EH (cell line): ENCODE measurements around the gene FYB1.
A peak's percentile ranks its signal among the peaks of the same experiment; 100 is the strongest.
"Not testable (repeated sequence)": the region's sequence is repeated elsewhere in the genome, so short reads cannot be mapped to it uniquely, and the experiment has no call there.

Experiments used
- DNase-seq: peaks from one replicate; pipeline ENCODE4 v3.0.0-alpha.2; 2015; ENCODE audit warnings: low read depth

Gene FYB1, protein sequence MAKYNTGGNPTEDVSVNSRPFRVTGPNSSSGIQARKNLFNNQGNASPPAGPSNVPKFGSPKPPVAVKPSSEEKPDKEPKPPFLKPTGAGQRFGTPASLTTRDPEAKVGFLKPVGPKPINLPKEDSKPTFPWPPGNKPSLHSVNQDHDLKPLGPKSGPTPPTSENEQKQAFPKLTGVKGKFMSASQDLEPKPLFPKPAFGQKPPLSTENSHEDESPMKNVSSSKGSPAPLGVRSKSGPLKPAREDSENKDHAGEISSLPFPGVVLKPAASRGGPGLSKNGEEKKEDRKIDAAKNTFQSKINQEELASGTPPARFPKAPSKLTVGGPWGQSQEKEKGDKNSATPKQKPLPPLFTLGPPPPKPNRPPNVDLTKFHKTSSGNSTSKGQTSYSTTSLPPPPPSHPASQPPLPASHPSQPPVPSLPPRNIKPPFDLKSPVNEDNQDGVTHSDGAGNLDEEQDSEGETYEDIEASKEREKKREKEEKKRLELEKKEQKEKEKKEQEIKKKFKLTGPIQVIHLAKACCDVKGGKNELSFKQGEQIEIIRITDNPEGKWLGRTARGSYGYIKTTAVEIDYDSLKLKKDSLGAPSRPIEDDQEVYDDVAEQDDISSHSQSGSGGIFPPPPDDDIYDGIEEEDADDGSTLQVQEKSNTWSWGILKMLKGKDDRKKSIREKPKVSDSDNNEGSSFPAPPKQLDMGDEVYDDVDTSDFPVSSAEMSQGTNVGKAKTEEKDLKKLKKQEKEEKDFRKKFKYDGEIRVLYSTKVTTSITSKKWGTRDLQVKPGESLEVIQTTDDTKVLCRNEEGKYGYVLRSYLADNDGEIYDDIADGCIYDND

DNA sequence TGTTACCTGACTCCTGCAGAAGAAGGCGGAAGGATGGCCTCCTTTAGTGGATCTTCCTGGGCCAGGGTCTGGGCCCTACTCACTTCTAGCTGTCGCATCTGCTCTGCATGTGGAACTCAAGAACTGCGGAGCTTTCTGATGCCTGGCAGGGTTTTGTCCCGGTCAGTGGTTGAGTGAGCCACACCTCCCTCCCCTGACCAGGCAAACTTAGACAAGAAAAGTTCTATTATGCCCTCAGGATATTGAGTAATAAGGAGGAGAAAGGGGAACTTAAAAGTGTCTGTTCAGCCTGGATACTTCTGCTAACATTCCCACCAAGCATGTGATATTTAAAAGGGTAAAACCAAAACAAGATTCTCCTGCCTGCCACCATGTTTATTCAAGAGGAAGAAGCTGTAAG lies at the start of gene FYB1:
Gene FYB1 (minus strand): TSS at position 127 of the 400 bp plus-strand sequence. CDS start 16,603 bp downstream, outside the sequence.
- peak; percentile 67 for DNase-seq

- DNase-seq, result no peak
Observed at GRCh38 chr5:39267186-39267585, 47.8 kb upstream of the FYB1 start.

DNA sequence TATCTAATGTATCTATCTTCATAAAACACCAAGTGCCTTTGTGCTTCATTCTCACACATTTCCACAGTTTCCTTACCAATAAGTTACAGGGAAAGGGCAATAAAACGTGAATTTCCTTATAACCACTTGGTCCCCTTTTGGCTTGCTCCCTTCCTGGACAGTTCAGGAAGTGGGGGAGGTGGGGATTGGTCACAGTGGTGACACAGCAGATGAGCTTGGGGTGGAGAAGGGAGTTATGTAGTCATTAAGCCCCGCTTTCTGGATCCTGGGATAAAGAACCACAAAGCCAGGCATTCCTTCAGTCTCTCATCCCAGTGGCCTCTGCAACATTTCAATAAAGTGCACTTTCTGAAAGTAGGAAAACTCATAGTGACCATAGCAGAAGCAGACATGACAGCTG lies 47.1 kb upstream of the FYB1 start:
- DNase-seq, result peak; percentile 63

GRCh38 chr5:39264528-39264927 lies 45.2 kb upstream of the FYB1 start:
- DNase-seq, result no peak

DNA sequence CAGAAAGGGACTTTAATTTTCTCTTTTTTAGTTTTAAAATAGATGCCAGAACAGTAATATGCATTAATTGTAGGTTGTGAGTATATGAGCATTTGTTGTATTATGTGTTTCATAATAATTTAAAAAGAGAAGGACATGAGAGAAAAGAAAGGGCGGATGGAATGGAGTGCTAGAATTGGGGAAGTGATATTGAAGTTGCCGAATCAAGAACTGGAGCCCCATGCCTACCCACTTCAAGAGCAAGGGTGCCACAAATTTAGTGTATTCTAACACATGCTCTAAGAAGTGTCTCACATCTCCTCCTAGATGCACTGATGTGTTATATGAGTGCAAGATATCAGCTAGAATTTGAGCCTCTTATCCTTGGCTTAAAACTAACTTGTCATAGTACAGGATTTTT lies 43.6 kb upstream of the FYB1 start:
- DNase-seq, result no peak

DNA sequence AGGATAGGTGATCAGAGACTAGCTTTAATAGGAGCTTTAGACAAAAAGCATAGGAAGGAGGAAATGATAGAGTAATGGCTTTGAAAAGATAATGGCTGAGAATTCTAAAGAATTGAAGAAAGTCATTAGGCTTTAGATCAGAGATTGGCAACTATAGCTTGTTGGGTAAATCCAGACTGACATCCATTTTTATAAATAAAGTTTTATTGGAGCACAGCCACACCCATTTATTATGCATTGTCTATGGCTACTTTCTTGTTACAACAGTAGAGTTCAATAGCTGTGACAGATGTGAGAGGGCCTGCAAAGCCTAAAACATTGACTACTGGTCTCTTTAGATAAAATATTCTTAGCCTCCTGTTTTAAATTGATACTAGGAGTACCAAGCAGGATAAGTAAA lies 40.7 kb upstream of the FYB1 start:
- no peak for DNase-seq

- DNase-seq, result no peak
Observed at GRCh38 chr5:39257554-39257953, 38.2 kb upstream of the FYB1 start.

DNA sequence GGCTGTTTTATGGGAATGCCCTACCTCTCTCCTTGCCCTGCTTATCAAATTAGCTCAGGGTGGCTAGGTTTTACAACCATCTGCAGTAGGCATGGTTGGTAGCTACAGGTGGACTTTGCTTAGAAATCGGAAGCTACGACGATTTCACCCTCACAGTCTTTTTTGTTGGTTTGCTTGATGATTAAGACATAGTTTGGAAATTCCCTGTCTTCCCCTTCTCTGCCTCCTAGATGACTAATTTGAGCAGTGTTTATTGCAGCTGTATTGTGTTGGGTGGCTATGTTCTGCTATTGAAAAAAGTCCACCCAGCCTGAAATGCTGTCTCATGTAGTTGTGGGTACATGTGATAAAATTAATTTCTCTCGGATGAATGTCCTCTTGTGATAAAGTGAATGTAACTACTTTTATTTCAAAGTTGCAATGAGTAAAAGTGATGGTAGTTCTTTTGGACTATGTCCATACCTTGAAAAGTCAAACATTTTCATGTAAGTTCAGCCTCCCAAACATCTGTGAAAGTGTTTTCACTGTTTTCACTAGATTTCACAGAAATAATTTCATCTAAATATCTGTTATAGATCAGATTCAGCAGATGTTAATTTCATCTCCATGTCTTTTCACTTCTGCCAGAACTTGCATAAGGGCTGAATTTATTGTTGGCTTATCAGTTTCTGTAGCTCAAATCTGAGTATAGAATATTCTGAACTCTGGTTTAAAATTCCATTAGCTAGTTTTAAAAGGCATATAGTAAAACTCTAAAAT lies 37.3 kb upstream of the FYB1 start:
- peak; percentile 62 for DNase-seq

- no peak for DNase-seq
Observed at GRCh38 chr5:39255406-39255805, 36.0 kb upstream of the FYB1 start.

DNA sequence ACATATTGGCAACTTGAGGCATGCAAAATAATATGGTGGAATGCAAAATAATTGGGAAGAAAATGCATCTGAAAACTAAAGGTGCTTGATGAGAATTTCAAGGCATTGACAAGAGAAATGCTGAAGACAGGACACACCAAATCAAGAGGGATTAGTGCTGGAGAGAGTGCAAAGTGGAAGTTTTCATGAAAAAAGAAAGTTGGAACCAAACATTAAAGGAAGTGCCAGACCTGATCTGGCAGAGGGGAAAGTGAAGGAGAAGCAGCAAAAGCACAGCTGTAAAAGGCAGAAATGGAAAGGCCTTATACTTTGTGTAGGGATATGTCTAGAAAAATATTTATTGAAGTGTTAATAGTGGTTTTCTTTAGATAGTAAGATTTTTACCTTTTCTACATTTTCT lies 35.3 kb upstream of the FYB1 start:
- no peak for DNase-seq

- DNase-seq, result peak; percentile 39
Observed at GRCh38 chr5:39253196-39253595, 33.8 kb upstream of the FYB1 start.

- no peak for DNase-seq
Observed at GRCh38 chr5:39249564-39250274, 30.4 kb upstream of the FYB1 start.

DNA sequence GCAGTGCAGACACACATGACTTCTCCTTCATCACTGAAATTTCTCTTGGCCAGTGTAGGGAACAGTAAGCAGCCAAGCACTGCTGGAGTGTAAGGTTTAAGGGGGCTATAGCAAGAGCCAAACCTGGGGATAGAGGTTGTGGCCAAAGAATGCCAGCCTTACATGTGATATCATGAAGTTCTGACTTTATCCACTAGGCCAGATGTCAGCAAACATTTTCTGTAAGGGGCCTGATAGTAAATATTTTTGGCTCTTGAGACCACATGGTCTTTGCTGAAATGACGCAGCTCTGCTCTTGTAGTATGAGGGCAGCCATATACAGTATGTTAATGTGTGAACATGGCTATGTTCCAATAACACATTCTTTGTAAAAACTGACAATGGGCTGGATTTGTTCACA lies 29.7 kb upstream of the FYB1 start:
- no peak for DNase-seq

- DNase-seq, result no peak
Observed at GRCh38 chr5:39240750-39241149, 21.4 kb upstream of the FYB1 start.

DNA sequence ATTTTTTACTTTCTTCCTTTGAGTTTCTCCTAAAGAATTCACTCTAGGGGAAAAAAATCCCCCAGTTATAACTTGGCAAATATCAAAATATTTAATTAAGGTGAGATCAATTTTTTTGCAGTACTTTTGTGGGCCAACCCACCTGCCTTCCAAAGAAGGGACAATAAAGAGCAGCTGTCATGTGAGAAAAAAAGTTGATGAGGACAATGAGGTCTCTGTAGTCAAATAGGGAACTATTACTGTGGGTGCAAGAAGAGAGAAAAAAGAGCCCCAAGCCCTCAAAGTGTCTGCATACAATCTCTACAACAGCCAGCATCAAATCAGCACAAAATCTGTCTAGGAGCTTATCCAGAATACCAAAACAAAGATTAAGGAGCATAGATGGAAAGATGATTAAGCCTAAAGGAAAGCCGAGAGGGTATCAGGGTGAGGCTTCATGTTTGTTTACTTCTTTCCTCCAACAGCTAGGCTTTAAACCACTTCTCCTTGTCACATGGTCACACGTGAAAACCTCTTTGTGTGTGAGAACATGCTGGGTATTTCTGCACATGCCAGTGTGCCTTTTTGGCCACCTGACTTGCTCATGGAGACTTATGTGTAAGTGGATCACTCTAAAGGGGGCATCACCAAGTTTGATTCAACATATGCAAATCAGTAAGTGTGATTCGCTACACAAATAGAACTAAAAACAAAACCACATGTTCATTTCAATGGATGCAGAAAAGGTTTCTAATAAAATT lies 19.2 kb upstream of the FYB1 start:
- no peak for DNase-seq

DNA sequence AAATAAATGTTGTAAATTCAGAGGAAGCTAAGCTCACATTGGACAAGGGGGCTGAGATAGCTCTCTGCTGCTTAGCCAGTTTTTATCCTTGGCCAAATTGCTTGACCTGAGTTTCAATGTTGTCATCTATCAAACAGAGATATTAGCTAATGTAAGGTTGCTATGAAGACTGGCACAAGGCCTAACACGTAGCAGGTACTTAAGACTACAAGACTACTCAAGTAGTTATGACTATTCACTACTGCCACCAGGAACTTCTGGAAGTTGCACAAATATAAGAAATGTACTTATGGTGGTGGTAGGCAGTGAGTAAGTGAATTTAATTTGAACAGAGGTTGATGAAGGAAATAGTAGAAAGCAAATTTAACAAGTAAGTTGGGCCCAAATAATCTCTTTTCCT lies 17.4 kb upstream of the FYB1 start:
- DNase-seq, result no peak

DNA sequence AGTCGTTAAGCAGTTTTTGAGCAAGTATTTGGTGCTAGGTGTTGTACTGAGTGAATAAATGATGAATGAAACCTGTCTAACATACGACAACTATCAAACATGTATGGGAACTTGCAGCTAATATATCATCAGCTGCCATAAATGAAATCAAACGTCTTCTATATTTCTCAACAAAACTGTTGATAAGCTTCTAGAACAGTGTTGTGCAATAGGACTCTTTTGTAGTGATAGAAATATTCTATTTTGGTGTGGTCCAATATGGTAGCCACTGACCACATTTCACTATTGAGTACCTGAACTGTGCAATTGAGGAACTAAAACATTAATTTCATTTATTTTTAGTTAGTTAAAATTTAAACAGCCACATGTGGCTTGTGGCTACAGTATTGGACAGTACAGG lies 16.3 kb upstream of the FYB1 start:
- DNase-seq, result no peak

DNA sequence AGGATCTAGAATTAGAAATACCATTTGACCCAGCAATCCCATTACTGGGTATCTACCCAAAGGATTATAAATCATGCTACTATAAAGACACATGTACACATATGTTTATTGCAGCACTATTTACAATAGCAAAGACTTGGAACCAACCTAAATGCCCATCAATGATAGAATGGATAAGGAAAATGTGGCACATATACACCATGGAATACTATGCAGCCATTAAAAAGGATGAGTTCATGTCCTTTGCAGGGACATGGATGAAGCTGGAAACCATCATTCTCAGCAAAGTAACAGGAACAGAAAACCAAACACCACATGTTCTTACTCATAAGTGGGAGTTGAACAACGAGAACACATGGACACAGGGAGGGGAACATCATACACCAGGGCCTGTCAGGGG lies 15.1 kb upstream of the FYB1 start:
- DNase-seq, result not testable (repeated sequence)

- no peak for DNase-seq
Observed at GRCh38 chr5:39233783-39234182, 14.4 kb upstream of the FYB1 start.

DNA sequence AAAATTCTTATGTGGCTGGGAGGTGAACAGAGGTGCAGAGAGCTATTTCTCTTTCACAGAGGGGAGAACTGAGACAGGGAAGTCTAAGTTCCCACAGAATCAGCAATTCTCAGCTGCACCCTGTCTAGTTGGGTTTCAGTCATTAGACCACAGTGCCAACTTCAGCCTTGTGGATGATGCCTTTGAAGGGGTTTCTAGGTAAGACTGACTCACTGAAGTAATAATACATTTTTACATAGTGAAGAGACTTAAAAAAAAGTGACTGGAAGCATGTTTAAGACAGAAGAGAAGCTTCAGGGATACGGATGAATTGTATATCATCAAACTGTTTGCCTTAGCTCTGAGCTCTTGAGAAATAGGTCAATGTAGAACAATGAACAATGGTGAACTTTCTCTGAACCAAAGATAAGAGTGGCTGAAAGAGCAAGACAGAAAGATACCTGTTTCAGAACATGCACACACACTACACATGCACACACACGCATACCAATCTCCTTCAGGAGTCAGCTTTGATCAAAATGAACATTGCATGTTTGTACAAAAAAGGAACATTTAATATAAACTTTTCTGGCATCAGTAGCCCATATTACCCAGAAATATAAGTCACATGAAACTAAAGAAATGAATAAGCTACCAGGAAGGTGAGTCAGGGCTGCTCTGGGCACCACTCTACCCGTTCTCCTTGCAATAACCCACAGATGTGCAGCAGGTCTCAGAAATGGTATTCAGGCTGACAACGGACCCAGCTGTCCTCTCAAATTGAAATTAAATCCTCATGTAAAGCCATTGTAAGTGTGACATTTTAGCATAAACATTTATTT lies 12.6 kb upstream of the FYB1 start:
- DNase-seq, result no peak
